Measurements from ENCODE around the gene ALKBH3. TPM values are rescaled to one million over a fixed set of nuclear protein-coding genes. Genes with fewer than 3 reads are reported as not detected.

ALKBH3 gene
- total and polyA plus RNA-seq, 2 of the 13 experiments (the other 11 are each of a cell fraction or from before 2014, with no cell fraction given), result 17.8 to 36.1 TPM

DNA sequence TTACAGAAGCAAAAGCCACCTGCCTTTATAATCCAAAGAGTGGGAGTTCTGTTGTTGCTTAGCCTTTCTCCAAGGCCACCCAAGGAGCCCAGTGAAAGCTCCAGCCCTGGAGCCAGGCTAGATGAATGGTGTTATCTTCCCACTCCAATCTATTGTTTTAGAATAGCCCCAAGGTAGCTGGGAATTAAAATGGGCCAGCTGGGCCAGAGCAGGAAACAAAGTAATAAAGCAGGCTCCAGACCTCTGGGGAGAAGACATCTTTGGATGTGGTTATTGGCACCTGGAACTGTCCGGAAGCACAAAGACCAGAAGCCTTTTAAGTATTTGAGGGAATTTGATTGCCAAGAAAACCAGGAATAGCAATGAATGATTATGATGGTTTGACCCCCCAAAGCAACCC, 70.6 kb downstream of the ALKBH3 start (continued):
- no peak for TF ChIP-seq UBTF (CRISPR knock-in tag; IDR thresholded peaks at IDR 0.05)
- TF ChIP-seq TERF1 (CRISPR knock-in tag; IDR thresholded peaks at IDR 0.05), result no peak
- TF ChIP-seq RBM39 (IDR thresholded peaks at IDR 0.05; ENCODE audit: low read depth, low read length, poor library complexity, severe bottlenecking), result no peak
- TF ChIP-seq ZFP36L1 (CRISPR knock-in tag; IDR thresholded peaks at IDR 0.05), result no peak
- TF ChIP-seq NR1H2 (CRISPR knock-in tag; IDR thresholded peaks at IDR 0.05; ENCODE audit: borderline replicate concordance, low read depth), result no peak
- no peak for TF ChIP-seq CC2D1A (CRISPR knock-in tag; IDR thresholded peaks at IDR 0.05)

DNA sequence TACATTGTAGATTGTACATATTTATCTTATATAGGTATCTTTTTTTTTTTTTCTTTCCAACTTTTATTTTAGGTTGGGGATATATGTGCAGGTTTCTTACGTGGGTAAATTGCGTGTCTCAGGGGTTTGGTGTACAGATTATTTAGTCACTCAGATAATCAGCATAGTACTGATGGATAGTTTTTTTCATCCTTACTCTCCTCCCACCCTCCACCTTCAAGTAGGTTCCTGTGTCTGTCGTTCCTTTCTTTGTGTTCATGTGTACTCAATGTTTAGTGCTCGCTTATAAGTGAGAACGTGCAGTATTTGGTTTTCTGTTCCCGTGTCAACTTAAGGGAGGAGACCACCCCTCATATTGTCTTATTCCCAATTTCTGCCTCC, 71.4 kb downstream of the ALKBH3 start:
- ChIA-PET POLR2A (no interaction called here), CTCF (ENCODE audit: low intra/inter-chr PET ratio, low total read pairs) (no interaction called here)
- Histone ChIP-seq H3K9ac (ENCODE audit: insufficient read depth, low read depth, low read length) (no peak overlapping the region), H3K27ac (ENCODE audit: extremely low read length, insufficient read depth, low read length) (no peak overlapping the region), H3K79me2 (ENCODE audit: insufficient read depth, low read length) (no peaks in the 10 kb centered on the region), H3K27me3 (ENCODE audit: control insufficient read depth in 1 of 2, insufficient read depth in 2 of 2, low read length in 2 of 2) (peaks cover 1 to 14% of the 10 kb centered on the region in 2 experiments; a peak in 4 of 5 replicates), H4K20me1 (ENCODE audit: insufficient read depth, low read length) (no peaks in the 10 kb centered on the region), H3K4me1 (ENCODE audit: insufficient read depth, low read length) (no peaks in the 10 kb centered on the region), H3K36me3 (replicated peaks in 1 of 2; ENCODE audit: control insufficient read depth in 1 of 2, insufficient read depth in 2 of 2, low read length in 2 of 2) (no peaks in the 10 kb centered on the region), H3K4me2 (ENCODE audit: low read depth, low read length) (no peak overlapping the region), H3K4me3 (replicated peaks in 1 of 3; ENCODE audit: insufficient read depth in 1 of 3, low read depth in 2 of 3, low read length in 3 of 3) (no peak overlapping the region), H3K9me3 (ENCODE audit: low read length) (no peaks in the 10 kb centered on the region), H2AFZ (ENCODE audit: low read length) (no peak overlapping the region)
- in situ Hi-C loops (cut with HindIII; ENCODE audit: extremely low pct_ligation_motif_present, low pct_unique_long_range_greater_than_20kb), result no loop called here
- TF ChIP-seq ZNF816 (CRISPR knock-in tag; IDR thresholded peaks at IDR 0.05; ENCODE audit: borderline replicate concordance), result no peak
- TF ChIP-seq, protein P1, sequence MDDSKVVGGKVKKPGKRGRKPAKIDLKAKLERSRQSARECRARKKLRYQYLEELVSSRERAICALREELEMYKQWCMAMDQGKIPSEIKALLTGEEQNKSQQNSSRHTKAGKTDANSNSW (CRISPR knock-in tag; IDR thresholded peaks at IDR 0.05; ENCODE audit: borderline replicate concordance), result no peak
- no peak for DNase-seq (ENCODE audit: low spot score)
- no TSS peak for BruUV-seq (replicated peaks)
- no peak for ATAC-seq
- FAIRE-seq, result no peak
- 22% methylated on average over 6 of the region's 6 CpGs for WGBS (ENCODE audit: low lambda C conversion rate)
- intact Hi-C loops (cut with micrococcal nuclease; ENCODE audit: unreplicated experiment), result no loop called here
